GM12801 (cell line): Measurements from ENCODE around the gene TMOD3.

Experiments
- CTCF ChIP-seq: IDR thresholded peaks from one replicate; pipeline ENCODE4 v1.5.1; 2011; ENCODE audit warnings: control low read depth; ENCODE audit not compliant: insufficient read length; ENCODE audit errors: extremely low read depth

Gene TMOD3

DNA sequence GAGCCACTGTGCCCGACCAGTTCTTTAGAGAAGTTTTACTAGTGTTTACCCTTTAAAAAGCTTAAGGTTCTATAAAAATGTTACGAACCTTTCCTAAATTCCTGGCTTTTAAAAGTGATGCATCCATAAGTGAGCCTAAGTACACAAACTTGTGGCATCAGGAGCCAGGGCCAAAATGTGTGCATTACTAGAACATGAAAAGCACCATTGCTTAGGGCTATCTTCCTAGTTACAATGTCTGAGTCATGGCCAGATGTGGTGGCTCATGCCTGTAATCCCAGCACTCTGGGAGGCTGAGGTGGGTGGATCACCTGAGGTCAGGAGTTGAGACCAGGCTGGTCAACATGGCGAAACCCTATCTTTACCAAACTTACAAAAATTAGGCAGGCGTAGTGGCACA lies 102.2 kb downstream of the TMOD3 start:
- TF ChIP-seq CTCF, result no peak

DNA sequence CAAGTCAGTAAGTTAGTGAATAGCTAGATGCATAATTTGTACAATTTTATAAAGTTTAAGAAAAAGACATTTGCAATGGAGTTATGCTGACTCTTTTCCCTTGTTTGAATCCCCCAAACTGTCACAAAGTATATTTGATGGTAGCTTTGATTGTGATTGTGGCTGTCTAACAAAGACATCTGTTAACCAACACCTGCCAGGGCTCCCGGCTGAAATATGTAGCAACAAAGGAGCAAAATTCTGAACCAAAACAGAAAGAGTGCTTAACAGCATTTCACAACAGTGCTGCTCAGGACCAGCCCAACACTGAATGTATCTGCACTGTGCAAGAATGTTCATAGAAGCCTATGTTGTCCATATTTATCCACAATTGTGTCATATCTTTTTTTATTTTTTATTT lies 102.7 kb downstream of the TMOD3 start:
- TF ChIP-seq CTCF, result no peak

DNA sequence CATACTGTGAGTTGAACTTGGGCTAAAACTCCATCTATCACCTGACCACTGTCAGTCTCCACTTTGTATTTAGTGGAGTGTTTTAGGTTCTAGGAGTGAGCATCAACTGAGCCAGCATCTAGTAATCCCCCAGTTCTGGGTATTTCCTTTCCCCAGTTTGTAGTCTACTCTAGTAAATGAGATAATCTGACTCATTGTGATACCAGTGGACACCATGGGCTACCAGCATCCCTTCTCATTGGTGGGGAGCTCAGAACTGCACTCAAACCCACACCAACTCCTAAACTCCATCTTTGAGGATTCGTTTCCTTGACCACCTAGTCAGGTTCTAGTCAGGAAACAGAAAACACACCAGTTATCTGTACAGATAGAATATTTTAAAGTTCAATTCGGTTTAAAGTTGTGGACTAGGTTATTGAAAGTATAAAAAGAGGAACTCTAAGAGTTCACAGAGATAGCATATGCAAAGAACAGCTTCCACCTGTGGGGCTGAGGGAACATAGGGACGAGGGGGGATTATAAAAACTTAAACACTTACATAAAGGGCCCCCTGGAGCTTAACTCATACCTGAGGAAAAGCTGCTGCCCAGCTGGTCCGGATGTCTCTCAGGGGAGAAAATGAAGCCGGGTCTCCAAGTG lies 106.1 kb downstream of the TMOD3 start:
- no peak for TF ChIP-seq CTCF

GRCh38 chr15:51936105-51936478 lies 106.6 kb downstream of the TMOD3 start:
- no peak for TF ChIP-seq CTCF

DNA sequence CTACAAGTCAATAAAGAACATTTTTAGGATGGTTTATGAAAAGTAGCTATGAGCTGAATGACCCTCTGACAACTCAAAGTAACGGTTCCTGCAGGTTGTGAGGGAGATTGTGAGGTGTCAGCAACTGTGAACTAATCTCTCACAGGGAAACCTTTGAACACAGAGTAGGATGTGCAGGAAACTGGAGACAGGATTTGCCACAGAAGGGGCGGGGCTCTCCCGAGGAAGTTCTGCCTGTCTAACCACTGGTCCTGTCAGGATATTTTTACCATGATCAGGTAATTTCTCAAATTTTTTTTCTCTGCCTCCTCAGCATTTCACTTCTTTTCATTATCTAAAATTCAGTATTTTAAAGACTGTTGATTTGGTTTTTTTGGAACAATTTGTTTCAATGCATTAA lies 108.8 kb downstream of the TMOD3 start:
- TF ChIP-seq CTCF, result no peak

GRCh38 chr15:51939216-51939615 lies 109.8 kb downstream of the TMOD3 start:
- TF ChIP-seq CTCF, result no peak

DNA sequence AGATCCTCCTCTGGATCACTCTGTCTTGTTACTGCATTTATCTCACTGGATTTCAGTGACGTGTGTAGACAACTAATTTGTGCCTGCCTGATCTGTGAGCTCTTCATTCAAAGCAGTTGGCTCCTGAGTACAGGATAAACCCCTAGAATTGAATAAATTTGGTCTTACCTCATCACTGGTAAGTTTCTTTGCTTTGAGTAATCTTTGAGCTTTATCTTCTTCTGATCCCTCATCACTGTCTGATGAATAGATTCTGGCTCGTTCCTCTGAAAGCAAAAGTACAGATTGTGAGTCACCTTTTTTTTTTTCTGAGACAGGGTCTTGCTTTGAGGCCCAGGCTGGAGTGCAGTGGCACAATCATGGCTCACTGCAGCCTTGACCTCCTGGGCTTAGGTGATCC lies 117.7 kb downstream of the TMOD3 start:
- TF ChIP-seq CTCF, result no peak
